Mammary epithelial cell (primary cell): ENCODE data around the gene TTC1.

Source experiments
- CTCF ChIP-seq, 2 donors: IDR thresholded peaks in 1 of 2; conservative IDR thresholded peaks in 1 of 2; 2 replicates each; pipeline ENCODE4 v1.5.1; 2011 to 2012; ENCODE audit warnings: inconsistent platforms in 2 of 2, low read length in 2 of 2, mild to moderate bottlenecking in 2 of 2, control low read depth in 1 of 2, low read depth in 1 of 2; ENCODE audit not compliant: insufficient read depth in 1 of 2; ENCODE audit errors: extremely low read depth in 1 of 2
- EZH2 ChIP-seq: IDR thresholded peaks from 2 replicates; pipeline ENCODE4 v1.6.1; 2012; ENCODE audit warnings: low read length, inconsistent platforms, borderline replicate concordance

- TF ChIP-seq CTCF (conservative IDR thresholded peaks at IDR 0.05 in 1 of 2, IDR thresholded peaks at IDR 0.05 in 1 of 2; ENCODE audit: extremely low read depth in 1 of 2, insufficient read depth in 1 of 2, low read depth in 1 of 2, low read length in 2 of 2) (no peak), EZH2 (no peak)
Measured at GRCh38 chr5:160054831-160055230, 45.9 kb downstream of the TTC1 start.
